Central memory CD8-positive, alpha-beta T cell (primary cell): Measurements from ENCODE around the gene EEF1AKMT3.

Source experiments
- ATAC-seq: fragments of 150-1000 bp; cut with Tn5 transposase; replicated peaks from 2 replicates; pipeline ENCODE4 v1.10.0; 2022; ENCODE audit warnings: mild to moderate bottlenecking, moderate FRiP score, moderate number of reproducible peaks; ENCODE audit not compliant: poor library complexity, severe bottlenecking; ENCODE audit errors: extremely low read depth
- DNase-seq, 2 donors: peaks; one replicate each; pipeline ENCODE4 v3.0.0; 2021; ENCODE audit warnings: low spot score in 2 of 2
- H3K27ac Mint-ChIP-seq: one replicate; pipeline ENCODE4 v1.8.0; 2022; ENCODE audit warnings: low read depth, mild to moderate bottlenecking, moderate library complexity, mixed read lengths
- H3K27me3 Mint-ChIP-seq: one replicate; pipeline ENCODE4 v1.8.0; 2022; ENCODE audit warnings: mixed read lengths
- H3K36me3 Mint-ChIP-seq: one replicate; pipeline ENCODE4 v1.8.0; 2022; ENCODE audit warnings: mild to moderate bottlenecking, moderate library complexity, mixed read lengths; ENCODE audit not compliant: insufficient read depth
- H3K4me1 Mint-ChIP-seq: one replicate; pipeline ENCODE4 v1.8.0; 2022; ENCODE audit warnings: mixed read lengths
- H3K4me3 Mint-ChIP-seq: one replicate; pipeline ENCODE4 v1.8.0; 2022; ENCODE audit warnings: mild to moderate bottlenecking, moderate library complexity, mixed read lengths
- H3K9me3 Mint-ChIP-seq: one replicate; pipeline ENCODE4 v1.8.0; 2022; ENCODE audit warnings: mixed read lengths

EEF1AKMT3 gene

DNA sequence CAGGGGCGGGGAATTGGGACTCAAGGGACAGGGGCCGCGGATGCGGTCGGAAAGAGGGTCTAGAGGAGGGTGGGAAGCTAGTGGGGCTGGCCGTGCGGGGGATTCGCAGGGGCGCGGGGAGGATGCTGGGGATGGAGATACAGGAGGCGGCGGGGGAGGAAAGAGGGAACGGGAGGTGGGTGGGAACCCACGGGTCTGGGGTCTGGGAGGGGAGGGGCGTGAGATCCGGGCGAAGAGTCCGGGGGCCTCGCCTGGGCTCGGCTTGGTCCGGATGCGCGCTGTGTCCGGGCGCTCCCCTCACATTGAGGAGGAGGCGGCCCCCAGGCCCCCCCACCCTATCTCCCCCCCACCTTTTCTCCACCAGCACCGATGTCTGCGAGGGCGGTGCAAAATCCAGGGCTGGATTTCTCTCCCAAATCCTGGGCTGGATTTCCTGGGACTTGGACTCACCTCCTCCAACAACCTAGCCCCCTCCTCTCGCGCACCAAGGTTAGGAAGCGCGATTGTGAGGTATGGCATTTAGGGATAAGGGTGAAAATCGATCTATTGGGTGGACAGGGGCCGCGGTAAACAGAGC is 33.7 kb upstream of the EEF1AKMT3 start, which contains the start of gene AGAP2:
TSS of gene AGAP2 (minus strand) at position 82 of the 577 bp plus-strand sequence. CDS start 496 bp downstream, outside the sequence.
- Mint-ChIP-seq H3K27me3 (no peaks in the 10 kb centered on the region), H3K27ac (peak within 1 kb of the TSS; percentile 94), H3K4me1 (peaks cover 55% of the 10 kb centered on the region), H3K4me3 (peak within 1 kb of the TSS; percentile 83), H3K9me3 (no peaks in the 10 kb centered on the region), H3K36me3 (peaks cover 29% of the 10 kb centered on the region)
- no peak for ATAC-seq
- no peak for DNase-seq

DNA sequence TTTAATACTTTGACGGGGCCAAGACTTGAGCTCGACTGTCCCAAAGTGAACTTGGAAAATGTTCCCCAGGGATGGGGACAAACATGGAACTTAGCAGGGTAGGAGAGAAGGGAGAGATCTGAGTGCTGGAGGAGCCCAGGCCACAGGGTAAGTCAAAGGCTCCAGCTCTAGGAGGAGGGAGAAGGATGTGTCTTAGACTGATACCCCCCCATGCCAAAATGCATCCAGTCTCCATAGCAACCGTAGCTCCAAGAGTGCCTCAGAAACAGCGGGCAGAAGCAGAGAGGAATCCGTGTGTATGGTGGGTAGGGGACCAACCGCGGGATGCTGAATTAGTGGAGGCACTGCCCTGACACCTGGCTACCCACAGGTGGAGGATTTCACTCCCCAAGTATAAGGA is 33.0 kb upstream of the EEF1AKMT3 start:
- Mint-ChIP-seq H3K27ac (peak overlapping the region; percentile 94), H3K27me3 (no peaks in the 10 kb centered on the region), H3K36me3 (peaks cover 27% of the 10 kb centered on the region), H3K4me3 (peak overlapping the region; percentile 83), H3K4me1 (peaks cover 59% of the 10 kb centered on the region), H3K9me3 (no peaks in the 10 kb centered on the region)
- DNase-seq, result no peak
- ATAC-seq, result no peak

GRCh38 chr12:57739914-57740538 is 32.4 kb upstream of the EEF1AKMT3 start:
- Mint-ChIP-seq H3K27me3 (no peaks in the 10 kb centered on the region), H3K27ac (peak overlapping the region; percentile 94), H3K4me1 (peaks cover 59% of the 10 kb centered on the region), H3K9me3 (no peaks in the 10 kb centered on the region), H3K36me3 (peaks cover 32% of the 10 kb centered on the region), H3K4me3 (peak overlapping the region; percentile 83)
- no peak for DNase-seq
- no peak for ATAC-seq

GRCh38 chr12:57740656-57741412 is 31.6 kb upstream of the EEF1AKMT3 start:
- Mint-ChIP-seq H3K4me3 (peak overlapping the region; percentile 83), H3K27ac (peak overlapping the region; percentile 88), H3K27me3 (no peaks in the 10 kb centered on the region), H3K9me3 (no peaks in the 10 kb centered on the region), H3K4me1 (peaks cover 60% of the 10 kb centered on the region), H3K36me3 (peaks cover 33% of the 10 kb centered on the region)
- peak; percentile 60 to 81 for DNase-seq
- peak; percentile 70 for ATAC-seq

DNA sequence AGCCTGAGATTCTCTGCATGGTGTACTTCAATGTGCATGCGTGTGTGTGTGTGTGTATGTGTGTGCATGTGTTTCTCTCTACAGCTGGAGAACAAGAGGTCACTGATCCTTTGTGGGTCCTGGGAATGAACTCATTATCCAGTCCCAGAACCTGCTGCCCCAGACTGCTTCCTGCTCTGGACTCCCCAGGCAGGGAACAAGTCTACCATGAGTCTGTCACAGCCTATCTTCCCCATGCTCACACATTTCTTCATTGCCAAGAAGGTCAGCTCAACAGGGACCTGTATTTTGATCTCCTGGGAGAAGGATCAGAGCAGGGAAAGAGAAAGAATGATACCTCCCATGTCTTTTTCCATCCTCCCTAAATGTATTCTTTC is 31.0 kb upstream of the EEF1AKMT3 start:
- no peaks in the 10 kb centered on the region for H3K27me3 Mint-ChIP-seq
- peak overlapping the region; percentile 83 for H3K4me3 Mint-ChIP-seq
- no peaks in the 10 kb centered on the region for H3K9me3 Mint-ChIP-seq
- peak overlapping the region; percentile 88 for H3K27ac Mint-ChIP-seq
- ATAC-seq, result no peak
- H3K36me3 Mint-ChIP-seq, result peaks cover 32% of the 10 kb centered on the region
- H3K4me1 Mint-ChIP-seq, result peaks cover 63% of the 10 kb centered on the region
- DNase-seq, result no peak

GRCh38 chr12:57741844-57742738 is 30.3 kb upstream of the EEF1AKMT3 start:
- peak overlapping the region; percentile 83 for H3K4me3 Mint-ChIP-seq
- peak; percentile 54 to 64 for DNase-seq
- peak; percentile 52 for ATAC-seq
- no peaks in the 10 kb centered on the region for H3K27me3 Mint-ChIP-seq
- peaks cover 59% of the 10 kb centered on the region for H3K4me1 Mint-ChIP-seq
- peaks cover 35% of the 10 kb centered on the region for H3K36me3 Mint-ChIP-seq
- H3K27ac Mint-ChIP-seq, result peak overlapping the region; percentile 88
- no peaks in the 10 kb centered on the region for H3K9me3 Mint-ChIP-seq

DNA sequence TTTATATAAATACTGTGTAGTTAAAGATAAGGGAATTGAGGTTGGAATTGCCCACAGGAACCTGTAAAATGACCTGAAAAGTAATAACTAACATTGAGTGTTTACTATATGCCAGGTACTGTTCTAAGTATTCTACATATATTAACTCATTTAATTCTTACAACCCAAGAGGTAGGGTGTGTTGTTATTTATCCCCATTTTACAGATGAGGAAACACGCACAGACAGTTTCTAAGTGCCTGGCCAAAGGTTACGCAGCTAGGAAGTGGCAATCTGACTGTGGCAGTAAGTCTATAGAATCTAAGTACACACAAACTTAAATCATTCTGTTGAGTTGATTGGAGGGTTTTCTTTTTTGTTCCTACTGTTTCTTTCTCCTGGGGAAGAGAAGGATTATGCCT is 28.6 kb upstream of the EEF1AKMT3 start:
- no peaks in the 10 kb centered on the region for H3K27me3 Mint-ChIP-seq
- peak overlapping the region; percentile 91 for H3K27ac Mint-ChIP-seq
- peaks cover 58% of the 10 kb centered on the region for H3K4me1 Mint-ChIP-seq
- no peaks in the 10 kb centered on the region for H3K9me3 Mint-ChIP-seq
- peaks cover 46% of the 10 kb centered on the region for H3K36me3 Mint-ChIP-seq
- ATAC-seq, result no peak
- DNase-seq, result no peak
- peak overlapping the region; percentile 86 for H3K4me3 Mint-ChIP-seq

GRCh38 chr12:57744194-57744776 is 28.1 kb upstream of the EEF1AKMT3 start:
- peaks cover 44% of the 10 kb centered on the region for H3K36me3 Mint-ChIP-seq
- peak overlapping the region; percentile 86 for H3K4me3 Mint-ChIP-seq
- H3K9me3 Mint-ChIP-seq, result no peaks in the 10 kb centered on the region
- H3K27ac Mint-ChIP-seq, result peak overlapping the region; percentile 91
- no peaks in the 10 kb centered on the region for H3K27me3 Mint-ChIP-seq
- ATAC-seq (peak; percentile 22), DNase-seq (peak; percentile 56 to 68)
- H3K4me1 Mint-ChIP-seq, result peaks cover 55% of the 10 kb centered on the region

DNA sequence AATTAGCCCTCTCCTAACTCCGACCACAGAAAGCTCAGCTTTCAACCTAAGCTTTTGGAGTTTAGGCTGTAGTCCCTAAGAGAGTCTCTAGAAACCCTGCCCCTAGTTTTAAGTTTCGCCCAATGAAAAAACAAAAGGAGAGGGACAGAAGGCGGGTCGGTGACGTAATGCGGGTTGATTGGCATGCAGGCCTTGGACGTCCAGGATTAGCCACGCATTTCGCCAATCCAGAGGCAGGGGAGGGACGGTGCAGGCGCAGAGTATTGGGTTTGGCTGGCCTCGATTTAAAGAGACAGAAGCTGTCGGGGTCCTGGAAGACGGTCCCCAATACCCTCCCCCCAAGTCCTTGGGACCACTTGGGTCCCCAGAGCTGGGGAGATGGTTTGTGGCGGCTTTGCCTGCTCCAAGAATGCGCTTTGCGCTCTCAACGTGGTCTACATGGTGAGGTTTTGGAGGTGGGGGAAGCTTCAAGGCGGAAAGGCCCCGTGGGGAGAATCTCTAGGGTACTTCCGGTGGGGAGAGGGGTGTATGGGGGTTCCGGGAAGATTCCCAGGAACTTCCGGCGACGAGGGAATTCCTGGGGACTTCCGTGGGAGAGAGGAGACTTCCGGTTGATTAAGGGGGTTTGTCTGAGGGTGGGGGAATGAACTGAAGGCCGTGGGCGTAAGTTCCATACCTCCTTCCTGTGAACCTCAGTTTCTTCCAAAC is 27.5 kb upstream of the EEF1AKMT3 start, which contains the start of gene TSPAN31:
TSS of gene TSPAN31 (plus strand) at position 263 of the 708 bp plus-strand sequence. CDS start at position 379, 116 bp downstream.
- Mint-ChIP-seq H3K27ac (peak within 1 kb of the TSS; percentile 91), H3K9me3 (no peaks in the 10 kb centered on the region), H3K27me3 (no peaks in the 10 kb centered on the region), H3K36me3 (peaks cover 41% of the 10 kb centered on the region), H3K4me1 (peaks cover 51% of the 10 kb centered on the region), H3K4me3 (peak within 1 kb of the TSS; percentile 86)
- DNase-seq (peak; percentile 82 to 91), ATAC-seq (peak; percentile 81)

DNA sequence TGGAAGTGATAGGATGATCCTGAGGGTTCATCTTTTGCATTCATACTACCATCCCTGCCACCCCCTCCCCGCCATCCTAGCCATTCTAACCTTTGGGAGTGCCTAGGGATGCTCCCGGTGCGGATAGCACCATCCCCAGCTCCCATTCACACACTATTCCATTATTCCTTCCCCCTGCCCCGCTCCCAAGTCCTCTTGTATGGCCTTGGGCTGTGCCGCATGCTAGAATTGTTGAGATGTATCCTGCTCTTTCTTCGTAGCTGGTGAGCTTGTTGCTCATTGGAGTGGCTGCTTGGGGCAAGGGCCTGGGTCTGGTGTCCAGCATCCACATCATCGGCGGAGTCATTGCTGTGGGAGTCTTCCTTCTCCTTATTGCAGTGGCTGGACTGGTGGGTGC is 26.9 kb upstream of the EEF1AKMT3 start:
- H3K4me1 Mint-ChIP-seq, result peaks cover 49% of the 10 kb centered on the region
- DNase-seq (no peak), ATAC-seq (no peak)
- H3K9me3 Mint-ChIP-seq, result no peaks in the 10 kb centered on the region
- H3K36me3 Mint-ChIP-seq, result peaks cover 41% of the 10 kb centered on the region
- peak overlapping the region; percentile 86 for H3K4me3 Mint-ChIP-seq
- peak overlapping the region; percentile 91 for H3K27ac Mint-ChIP-seq
- no peaks in the 10 kb centered on the region for H3K27me3 Mint-ChIP-seq

DNA sequence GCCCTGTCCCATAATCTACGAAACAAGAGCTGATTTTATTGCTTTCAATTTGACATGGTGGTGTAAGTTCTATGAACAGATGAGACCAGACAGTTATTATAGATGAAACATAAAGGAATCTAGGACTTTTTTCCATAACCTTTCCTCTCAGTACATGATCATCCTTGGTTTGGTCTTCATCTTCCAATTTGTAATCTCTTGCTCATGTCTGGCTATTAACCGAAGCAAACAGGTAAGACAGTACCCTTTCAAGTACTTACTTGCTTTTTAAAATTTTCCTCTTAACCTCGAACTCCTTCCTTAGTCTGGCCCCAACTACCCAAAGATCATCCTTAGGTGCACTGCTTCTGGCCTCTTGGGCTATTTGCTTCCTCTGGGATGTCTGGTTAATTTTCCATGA is 26.4 kb upstream of the EEF1AKMT3 start:
- no peaks in the 10 kb centered on the region for H3K27me3 Mint-ChIP-seq
- DNase-seq (no peak), ATAC-seq (no peak)
- H3K27ac Mint-ChIP-seq, result peak overlapping the region; percentile 91
- peak overlapping the region; percentile 86 for H3K4me3 Mint-ChIP-seq
- peaks cover 40% of the 10 kb centered on the region for H3K36me3 Mint-ChIP-seq
- H3K4me1 Mint-ChIP-seq, result peaks cover 45% of the 10 kb centered on the region
- H3K9me3 Mint-ChIP-seq, result no peaks in the 10 kb centered on the region
